Measurements from ENCODE around the gene RNF138. TPM values are rescaled to one million over a fixed set of nuclear protein-coding genes. Genes with fewer than 3 reads are reported as not detected.

Gene RNF138, protein sequence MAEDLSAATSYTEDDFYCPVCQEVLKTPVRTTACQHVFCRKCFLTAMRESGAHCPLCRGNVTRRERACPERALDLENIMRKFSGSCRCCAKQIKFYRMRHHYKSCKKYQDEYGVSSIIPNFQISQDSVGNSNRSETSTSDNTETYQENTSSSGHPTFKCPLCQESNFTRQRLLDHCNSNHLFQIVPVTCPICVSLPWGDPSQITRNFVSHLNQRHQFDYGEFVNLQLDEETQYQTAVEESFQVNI
- total RNA-seq (2022; extraction: Qiagen RNA extraction; ENCODE audit: low read depth): 12.0 to 16.3 TPM (median 13.9 TPM) in 5 replicates

DNA sequence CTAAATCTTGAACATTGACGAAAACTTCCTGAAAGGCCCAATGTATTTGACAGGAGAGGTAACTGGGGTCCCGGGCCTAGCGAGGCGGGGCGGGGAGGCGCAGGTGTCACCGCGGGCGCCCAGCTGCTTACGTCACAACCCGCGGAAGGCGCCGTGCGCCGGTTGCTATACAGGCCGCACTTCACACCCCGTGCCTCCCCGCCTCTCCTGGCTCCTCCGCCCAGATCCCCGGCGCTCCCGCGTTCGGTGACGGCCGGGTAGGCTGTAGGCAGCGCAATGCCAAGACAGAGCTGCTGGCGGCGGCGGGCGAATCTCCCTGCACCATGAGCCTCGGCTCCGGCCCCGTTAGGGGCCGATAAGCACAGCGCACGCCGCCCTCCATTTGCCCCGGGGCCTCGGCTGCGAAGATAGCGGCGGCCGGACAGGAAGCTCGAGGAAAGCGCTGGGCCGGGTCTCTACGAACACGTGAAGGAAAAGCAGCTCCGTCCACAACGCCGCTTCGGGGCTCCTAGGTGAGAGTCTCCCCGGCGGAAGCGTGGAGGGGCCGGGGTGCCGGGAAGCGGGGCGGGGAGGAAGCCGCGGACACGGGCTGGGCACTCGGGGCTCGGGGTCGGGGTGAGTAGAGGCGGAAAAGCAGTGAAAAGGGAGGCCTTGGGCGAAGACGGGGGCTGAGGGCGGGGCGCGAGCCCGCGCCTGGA lies at the start of gene RNF138:
TSS of gene RNF138 (plus strand) at position 151 of the 698 bp plus-strand sequence. CDS start 903 bp downstream, outside the sequence.

Other genes with a start within 250 kb of the RNF138 start
- 10.0 to 14.7 TPM (median 13.6 TPM) in 5 replicates for gene TRAPPC8, start 148.7 kb upstream of the RNF138 start, total RNA-seq (2022; extraction: Qiagen RNA extraction; ENCODE audit: low read depth)
- 0.18 to 0.48 TPM (median 0.24 TPM) in 5 replicates for gene RNF125, start 73.0 kb upstream of the RNF138 start, total RNA-seq (2022; extraction: Qiagen RNA extraction; ENCODE audit: low read depth)
- 0.07 to 0.27 TPM in 2 of 5 replicates, not detected in the others for gene MEP1B, start 98.2 kb downstream of the RNF138 start, total RNA-seq (2022; extraction: Qiagen RNA extraction; ENCODE audit: low read depth)

Data from A549 treated with CpdA at 1 μM for 4 hours (cell line).